ENCODE measurements around the gene MRPS33. TPM values are rescaled to one million over a fixed set of nuclear protein-coding genes. Genes with fewer than 3 reads are reported as not detected.

Gene MRPS33
- total and polyA plus RNA-seq, 4 donors: 17.3 to 73.6 (median 42.9) TPM

DNA sequence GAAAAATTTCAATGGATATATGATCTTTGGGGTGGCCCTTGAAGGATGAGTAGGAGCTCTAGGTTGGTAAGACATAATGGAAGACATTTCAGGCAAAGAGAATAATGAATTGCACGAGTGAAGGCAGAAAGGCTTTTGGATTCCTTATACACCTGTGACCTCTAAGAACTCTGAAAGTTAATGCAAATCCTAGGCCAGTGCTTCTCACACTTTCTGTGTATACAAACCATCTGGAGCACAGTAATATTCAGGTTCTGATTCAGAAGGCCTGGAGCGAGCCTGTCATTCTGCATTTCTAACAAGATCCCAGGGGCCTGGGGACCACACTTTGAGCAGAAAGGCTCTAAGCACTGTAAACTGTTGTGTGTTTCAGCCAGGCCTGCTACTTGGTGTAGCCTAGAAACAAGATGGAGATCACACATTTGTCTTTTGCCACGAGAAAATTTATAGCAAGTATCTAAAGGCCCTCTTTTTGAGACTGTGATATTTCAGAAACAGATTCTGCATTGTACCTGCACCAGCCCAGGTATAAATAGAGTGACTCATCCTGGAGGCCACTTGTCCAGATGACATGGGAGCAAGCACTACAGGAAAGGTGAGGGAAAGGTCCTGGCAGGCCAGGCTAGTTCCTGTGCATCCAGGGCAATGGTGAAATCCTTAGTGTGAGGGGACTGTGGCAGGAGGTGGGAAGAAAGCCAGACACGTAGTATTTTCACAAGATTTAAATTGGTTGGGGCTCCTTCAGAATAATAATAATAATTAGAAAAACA, 24.4 kb downstream of the MRPS33 start:
- H3K9ac ChIP-seq (ENCODE audit: insufficient read depth in 1 of 2, low read length in 2 of 2): no peak overlapping the region
- H3K36me3 ChIP-seq (ENCODE audit: control insufficient read depth in 4 of 4, insufficient read depth in 4 of 4, low read length in 4 of 4): no peaks in the 10 kb centered on the region
- ATAC-seq (ENCODE audit: insufficient read depth, low FRiP score) (no peak), DNase-seq (no peak)
- no peaks in the 10 kb centered on the region for H3K9me3 ChIP-seq (ENCODE audit: control insufficient read depth in 4 of 4, insufficient read depth in 3 of 4, low read length in 3 of 4)
- 81 to 86% methylated on average over 4 of the region's 4 CpGs for WGBS, 2 donors
- H3K27ac ChIP-seq (ENCODE audit: low read depth in 1 of 2, low read length in 1 of 2): no peak overlapping the region
- no peak for TF ChIP-seq CTCF (IDR thresholded peaks at IDR 0.05; ENCODE audit: control extremely low read depth, extremely low read depth)
- H3K27me3 ChIP-seq (ENCODE audit: control insufficient read depth in 3 of 3, insufficient read depth in 3 of 3, low read length in 2 of 3): no peaks in the 10 kb centered on the region
- no peak overlapping the region for H3K4me3 ChIP-seq
- no peaks in the 10 kb centered on the region for H3K4me1 ChIP-seq (ENCODE audit: control insufficient read depth in 5 of 5, insufficient read depth in 5 of 5, low read length in 5 of 5)

DNA sequence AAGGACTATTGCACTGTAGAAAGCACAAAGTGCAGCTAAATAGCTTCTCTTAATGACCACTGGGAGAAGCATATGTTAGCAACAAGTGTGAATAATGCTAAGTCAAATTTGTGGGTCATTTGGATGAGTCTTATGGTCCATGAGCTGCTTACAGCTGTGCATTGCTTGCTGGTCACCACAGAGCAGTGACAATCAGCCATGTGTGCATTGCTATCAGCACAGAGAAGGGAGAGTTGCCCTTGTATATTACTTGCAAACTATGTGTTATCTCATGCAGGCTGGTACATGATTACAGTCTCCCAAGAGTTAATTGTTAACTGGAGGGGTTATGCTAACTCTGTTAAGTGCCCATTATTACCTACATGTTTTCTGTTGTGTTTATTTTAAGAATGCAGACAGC, 25.7 kb downstream of the MRPS33 start:
- H3K9ac ChIP-seq (ENCODE audit: insufficient read depth in 1 of 2, low read length in 2 of 2): no peak overlapping the region
- DNase-seq (no peak), ATAC-seq (ENCODE audit: insufficient read depth, low FRiP score) (no peak)
- no peak overlapping the region for H3K4me3 ChIP-seq
- no peak overlapping the region for H3K27ac ChIP-seq (ENCODE audit: low read depth in 1 of 2, low read length in 1 of 2)
- TF ChIP-seq CTCF (IDR thresholded peaks at IDR 0.05; ENCODE audit: control extremely low read depth, extremely low read depth): no peak
- H3K9me3 ChIP-seq (ENCODE audit: control insufficient read depth in 4 of 4, insufficient read depth in 3 of 4, low read length in 3 of 4): peaks cover 0 to 3% (median 1%) of the 10 kb centered on the region in 4 donors
- H3K36me3 ChIP-seq (ENCODE audit: control insufficient read depth in 4 of 4, insufficient read depth in 4 of 4, low read length in 4 of 4): no peaks in the 10 kb centered on the region
- H3K27me3 ChIP-seq (ENCODE audit: control insufficient read depth in 3 of 3, insufficient read depth in 3 of 3, low read length in 2 of 3): no peaks in the 10 kb centered on the region
- H3K4me1 ChIP-seq (ENCODE audit: control insufficient read depth in 5 of 5, insufficient read depth in 5 of 5, low read length in 5 of 5): no peaks in the 10 kb centered on the region

DNA sequence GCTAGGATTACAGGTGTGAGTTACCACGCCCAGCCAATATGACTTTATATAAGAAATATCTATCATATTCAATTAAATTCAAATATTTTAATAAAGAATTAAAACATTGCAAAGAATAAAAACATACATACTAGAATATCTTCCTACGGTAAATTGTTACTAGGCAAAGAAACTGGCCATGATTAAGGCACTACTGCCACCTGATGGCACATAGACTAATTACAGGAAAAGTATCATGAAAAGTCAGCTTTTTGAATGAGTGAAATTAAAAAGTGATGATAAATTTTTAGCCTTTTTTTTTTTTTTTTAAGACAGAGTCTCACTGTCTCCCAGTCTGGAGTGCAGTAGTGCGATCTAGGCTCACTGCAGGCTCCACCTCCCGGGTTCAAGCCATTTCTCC, 30.9 kb downstream of the MRPS33 start:
- WGBS, 2 donors: 62 to 64% methylated on average over 4 of the region's 4 CpGs
- ATAC-seq (ENCODE audit: insufficient read depth, low FRiP score): no peak

More for the DNA sequence above, 30.9 kb downstream of the MRPS33 start:
- no peaks in the 10 kb centered on the region for H3K36me3 ChIP-seq (ENCODE audit: control insufficient read depth in 4 of 4, insufficient read depth in 4 of 4, low read length in 4 of 4)
- no peak overlapping the region for H3K27ac ChIP-seq (ENCODE audit: low read depth in 1 of 2, low read length in 1 of 2)
- H3K9me3 ChIP-seq (ENCODE audit: control insufficient read depth in 4 of 4, insufficient read depth in 3 of 4, low read length in 3 of 4): peaks cover 0 to 9% (median 5%) of the 10 kb centered on the region in 4 donors
- H3K27me3 ChIP-seq (ENCODE audit: control insufficient read depth in 3 of 3, insufficient read depth in 3 of 3, low read length in 2 of 3): no peaks in the 10 kb centered on the region
- no peak for TF ChIP-seq CTCF (IDR thresholded peaks at IDR 0.05; ENCODE audit: control extremely low read depth, extremely low read depth)
- H3K4me3 ChIP-seq: no peak overlapping the region
- DNase-seq: no peak
- no peaks in the 10 kb centered on the region for H3K4me1 ChIP-seq (ENCODE audit: control insufficient read depth in 5 of 5, insufficient read depth in 5 of 5, low read length in 5 of 5)
- no peak overlapping the region for H3K9ac ChIP-seq (ENCODE audit: insufficient read depth in 1 of 2, low read length in 2 of 2)

Measured in lung (tissue), 12 donors.